GM08714 (cell line): ENCODE data around the gene RAPGEF1.
A peak's percentile ranks its signal among the peaks of the same experiment; 100 is the strongest.

ENCODE experiments used
- H3K4me3 ChIP-seq: fragments of 200-500 bp; sonication (Bioruptor generic); 2 replicates; pipeline ENCODE4 v1.5.1; 2014; ENCODE audit warnings: mild to moderate bottlenecking, low read length, inconsistent platforms
- ZNF274 ChIP-seq: IDR thresholded peaks from 2 replicates; pipeline ENCODE4 v1.6.1; 2012; ENCODE audit warnings: mild to moderate bottlenecking, low read depth, low read length

The RAPGEF1 gene

DNA sequence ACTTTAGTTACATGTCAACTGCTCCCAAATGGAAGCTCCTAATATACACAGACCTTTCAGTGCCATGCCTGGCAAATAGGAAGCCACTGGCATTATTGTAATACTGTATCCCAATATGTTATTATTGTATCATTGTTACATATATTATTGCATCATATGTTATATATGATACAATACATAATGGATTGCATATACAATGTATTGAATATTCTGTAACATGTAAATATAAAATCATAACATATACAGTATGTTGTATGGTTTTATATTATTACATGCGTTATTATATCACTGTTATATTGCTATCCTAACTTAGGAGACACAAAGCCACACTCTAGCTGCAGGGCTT is 38.5 kb downstream of the RAPGEF1 start:
- no peak overlapping the region for H3K4me3 ChIP-seq
- no peak for TF ChIP-seq ZNF274

DNA sequence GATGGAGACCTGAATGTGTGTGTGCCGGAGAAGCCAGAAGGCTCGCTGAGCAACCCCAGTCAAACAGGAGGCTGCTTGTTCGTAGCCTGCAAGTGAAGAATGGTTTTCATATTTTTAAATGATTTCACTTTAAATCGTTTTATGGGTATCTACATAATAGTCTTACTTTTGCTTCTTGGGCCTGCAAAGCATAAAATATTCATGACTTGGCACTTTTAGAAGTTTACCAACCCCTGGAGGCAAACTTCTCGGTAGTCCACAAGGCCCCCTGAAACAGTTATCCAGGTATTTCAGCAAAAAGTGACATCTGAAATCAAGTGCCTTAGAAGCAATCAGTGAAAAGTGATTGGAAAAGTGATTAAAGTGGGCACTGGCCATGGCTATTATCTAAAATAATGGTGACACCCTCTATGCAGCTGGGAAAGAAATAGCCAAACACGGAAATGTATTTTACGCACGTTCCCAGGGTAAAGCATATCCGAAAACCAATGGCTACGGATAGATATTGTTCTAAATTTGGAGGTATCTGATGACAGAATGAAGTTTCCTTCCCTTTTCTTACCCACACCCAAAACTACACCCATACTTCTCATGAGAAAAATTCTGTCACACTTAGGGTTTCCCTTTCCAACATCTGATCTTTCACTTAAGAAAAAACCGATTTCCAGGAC is 39.0 kb downstream of the RAPGEF1 start:
- no peak for TF ChIP-seq ZNF274
- no peak overlapping the region for H3K4me3 ChIP-seq

DNA sequence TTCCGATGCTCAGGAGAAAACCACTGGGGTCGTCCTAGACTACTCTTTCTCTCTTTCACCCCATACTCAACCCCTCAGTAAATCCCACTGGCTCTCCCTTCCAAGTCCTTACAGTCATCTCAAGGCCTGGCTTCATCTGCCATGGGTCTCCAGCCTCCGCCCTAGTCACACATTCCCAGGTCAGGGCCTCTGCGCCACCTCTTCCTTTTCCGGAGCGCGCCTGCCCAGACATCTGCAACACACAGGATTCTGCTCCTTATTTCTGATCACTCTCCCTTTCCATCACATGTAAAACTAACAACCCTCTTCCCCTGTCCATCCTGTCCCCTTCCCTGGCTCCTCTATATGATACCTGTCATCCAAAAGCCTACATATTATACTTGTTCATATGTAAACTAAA is 39.8 kb downstream of the RAPGEF1 start:
- H3K4me3 ChIP-seq, result no peak overlapping the region
- no peak for TF ChIP-seq ZNF274

DNA sequence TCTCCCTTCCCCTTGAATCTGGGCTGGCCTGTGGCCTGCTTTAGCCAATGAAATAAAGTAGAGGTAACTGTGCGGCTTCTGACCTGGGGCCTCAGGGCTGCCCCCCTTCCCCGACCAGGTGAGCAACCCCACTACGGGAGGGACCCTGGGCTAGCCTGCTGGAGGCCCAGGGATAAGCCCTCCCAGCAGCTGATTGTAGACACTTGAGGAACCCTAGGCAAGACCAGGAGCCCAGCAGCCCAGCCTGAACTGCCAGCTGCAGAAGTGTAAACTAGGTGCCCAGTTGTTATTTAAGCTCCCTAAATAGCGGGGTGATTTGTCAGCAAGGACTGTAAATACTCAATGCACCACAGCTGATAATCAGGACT is 41.3 kb downstream of the RAPGEF1 start:
- no peak for TF ChIP-seq ZNF274
- no peak overlapping the region for H3K4me3 ChIP-seq

DNA sequence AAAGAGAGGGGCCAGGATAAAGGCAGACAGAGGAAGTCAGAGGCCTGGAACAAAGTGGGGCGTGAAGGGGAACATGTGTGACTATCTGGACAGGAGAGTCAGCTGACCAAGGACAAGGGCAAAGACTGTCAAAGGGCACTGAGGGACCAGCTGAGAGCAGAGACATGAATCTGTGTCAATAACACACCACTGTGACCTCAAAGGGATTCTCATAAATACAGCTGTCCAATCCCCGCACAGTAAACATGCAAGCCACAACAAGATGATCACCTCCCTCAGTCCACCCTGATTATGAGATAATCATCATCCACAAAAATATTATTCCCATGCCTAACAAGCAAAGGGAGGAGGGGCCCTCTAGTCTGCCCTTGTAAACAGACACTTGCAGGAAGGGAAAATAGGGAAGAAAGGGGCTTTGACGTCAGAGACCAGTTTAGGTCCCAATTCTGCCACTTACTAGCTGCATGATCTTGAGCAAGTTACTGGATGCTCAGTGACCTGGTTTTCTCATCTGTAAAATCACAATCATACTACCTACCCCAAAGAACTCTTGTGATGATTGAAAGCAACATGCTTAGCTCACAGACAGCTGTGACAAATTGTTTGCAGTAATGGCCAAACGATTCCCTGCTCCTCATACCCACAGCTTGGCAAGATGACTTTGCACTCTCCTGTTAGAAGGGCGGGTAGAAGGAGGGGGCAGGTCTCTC is 41.8 kb downstream of the RAPGEF1 start:
- no peak overlapping the region for H3K4me3 ChIP-seq
- TF ChIP-seq ZNF274, result no peak

DNA sequence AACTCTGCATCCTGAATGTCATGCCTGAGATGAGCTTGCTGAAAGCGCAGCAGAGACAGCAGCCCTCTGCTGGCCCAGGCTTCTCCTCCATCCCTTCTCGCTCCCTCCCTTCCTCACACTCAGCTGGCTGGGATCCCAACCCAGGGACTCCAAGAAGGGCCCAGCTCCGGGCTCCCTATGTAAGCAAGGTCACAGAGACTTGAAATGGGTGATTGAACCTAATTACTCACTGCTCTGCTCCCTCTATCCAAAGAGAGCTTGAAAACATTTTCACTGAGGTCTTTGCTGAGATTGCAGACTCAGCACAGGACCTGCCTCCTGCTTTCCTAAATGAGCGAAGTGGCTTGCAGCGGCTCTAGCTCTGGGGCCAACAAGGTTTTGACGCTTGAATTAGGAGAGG is 42.8 kb downstream of the RAPGEF1 start:
- H3K4me3 ChIP-seq, result no peak overlapping the region
- no peak for TF ChIP-seq ZNF274

DNA sequence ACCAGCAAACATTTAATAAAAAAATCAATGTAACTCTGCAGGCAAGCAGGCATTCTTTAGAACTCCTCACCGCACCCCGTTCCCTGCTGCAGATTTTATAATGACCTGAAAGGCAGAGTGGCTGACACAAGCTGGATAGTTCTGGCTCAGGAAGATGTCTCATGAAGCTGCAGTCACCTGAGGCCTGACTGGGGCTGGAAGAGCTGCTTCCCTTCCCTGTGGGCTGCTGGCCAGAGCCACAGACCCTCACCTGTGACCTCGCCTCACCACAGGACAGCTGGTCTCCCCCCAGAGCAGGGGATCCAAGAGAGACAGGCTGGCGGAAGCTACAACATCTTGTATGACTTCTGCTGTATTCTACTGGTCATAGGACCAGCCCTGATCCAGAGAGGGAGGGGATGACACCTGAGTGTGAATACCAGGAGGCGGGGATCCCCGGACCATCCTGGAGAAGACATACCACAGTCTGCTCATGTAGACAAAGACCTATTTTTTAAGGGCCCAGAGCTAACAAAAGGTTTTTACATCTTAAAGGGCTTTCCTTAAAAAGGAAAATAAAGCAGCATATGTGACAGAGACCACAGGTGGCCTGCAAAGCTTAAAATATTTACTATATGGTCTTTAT is 43.9 kb downstream of the RAPGEF1 start:
- TF ChIP-seq ZNF274, result no peak
- H3K4me3 ChIP-seq, result no peak overlapping the region

DNA sequence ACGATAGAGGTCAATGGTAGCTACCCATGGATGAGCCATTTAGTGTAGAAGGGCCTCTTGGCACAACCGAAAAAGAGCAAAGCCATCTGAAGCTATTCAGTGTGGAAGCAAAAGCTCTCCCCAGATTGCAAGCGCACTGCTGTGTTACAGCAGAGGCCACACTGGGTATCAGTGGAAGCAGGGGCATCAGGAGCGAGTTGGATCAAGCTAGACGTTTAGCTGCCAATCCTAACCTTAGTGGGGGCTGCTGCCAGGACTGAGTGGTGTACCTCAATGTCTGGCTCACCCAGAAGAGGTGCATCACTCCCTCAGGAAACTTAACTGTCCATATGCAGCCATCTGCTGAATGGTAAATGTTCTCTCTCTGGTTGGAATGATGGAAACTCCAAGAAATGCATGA is 44.5 kb downstream of the RAPGEF1 start:
- no peak for TF ChIP-seq ZNF274
- no peak overlapping the region for H3K4me3 ChIP-seq

DNA sequence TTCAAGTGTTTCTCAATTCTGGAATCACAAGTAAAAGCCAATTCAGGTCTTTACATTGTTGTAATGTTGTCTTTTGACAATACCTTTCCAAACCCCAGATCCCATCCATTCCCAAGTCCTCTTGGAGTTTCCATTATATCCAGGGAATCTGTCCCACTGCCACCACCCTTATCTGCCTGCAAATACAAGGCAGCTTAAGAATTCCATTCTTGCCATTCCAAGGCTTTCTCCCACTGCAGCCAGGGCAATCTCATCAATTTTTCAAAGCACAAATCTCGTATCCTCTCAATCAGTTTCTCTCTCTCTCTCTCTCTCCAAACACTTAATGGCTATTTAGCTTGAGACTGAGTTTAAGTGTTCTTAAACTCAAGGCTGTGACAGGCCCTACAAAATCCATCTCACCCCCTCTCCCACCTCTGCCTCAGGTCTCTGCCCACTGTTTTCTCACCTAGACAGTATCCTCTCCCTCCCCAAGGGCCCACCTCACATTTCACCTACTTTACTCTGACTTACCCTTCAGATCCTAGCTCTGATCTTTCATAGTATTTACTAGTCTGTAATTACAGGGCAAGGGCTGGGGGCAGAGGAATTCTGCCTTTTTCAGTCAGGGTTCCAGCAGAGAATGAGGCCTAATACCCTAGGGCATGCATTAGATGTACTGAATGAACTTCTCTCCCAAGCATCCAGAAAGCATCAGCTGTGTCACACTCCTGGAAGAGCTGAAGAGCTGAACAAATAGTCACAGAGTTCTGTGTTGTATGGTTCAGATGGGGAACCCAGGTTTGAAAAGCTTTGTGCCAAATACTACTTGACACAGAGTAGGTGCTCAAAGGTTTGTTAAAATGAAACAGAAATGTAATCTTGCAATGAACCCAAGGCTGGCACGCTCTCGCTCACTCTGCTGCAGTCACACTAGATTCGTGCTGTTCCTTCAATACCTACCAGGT is 46.0 kb downstream of the RAPGEF1 start:
- no peak overlapping the region for H3K4me3 ChIP-seq
- no peak for TF ChIP-seq ZNF274

DNA sequence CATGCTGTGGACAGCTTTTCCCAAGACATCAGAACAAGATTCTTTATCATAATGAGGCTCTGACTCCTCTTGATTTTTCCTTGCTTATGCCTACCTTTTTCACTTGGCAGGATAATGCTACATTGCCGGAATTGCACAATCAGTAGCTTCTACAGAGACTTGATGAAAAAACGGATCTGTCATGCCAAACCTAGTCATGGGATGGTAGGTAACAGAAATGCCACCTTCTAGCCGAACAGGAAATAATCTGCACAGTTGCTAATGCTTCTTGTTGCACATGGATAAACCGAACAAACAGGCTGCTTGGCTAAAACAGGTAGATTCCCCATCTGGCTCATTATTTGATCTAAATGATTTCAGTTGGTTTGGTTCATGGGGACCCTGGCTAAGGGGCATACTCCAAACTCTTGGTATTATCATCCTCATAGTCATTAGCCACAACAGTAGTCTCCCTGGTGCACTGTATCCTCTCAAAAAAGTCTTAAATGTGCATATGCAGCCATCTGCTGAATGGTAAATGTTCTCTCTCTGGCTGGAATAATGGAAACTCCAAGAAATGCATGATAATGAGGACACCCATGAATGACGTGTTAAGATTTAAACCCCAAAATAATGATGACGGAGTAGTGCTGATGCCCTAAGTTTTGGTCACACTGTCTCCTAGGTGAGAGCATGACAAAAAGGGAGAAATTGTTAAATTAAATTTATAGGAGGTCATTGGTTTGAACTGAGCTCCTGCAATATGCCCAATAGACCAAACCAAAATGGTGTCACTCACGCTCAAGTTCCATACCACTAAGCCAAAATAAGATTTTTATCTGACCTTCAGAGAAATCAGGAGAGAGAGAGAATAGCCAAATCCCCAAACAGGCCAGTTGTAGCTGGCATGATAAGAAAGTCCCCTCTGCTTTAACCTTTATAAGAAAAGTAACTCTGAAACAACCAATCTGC is 47.0 kb downstream of the RAPGEF1 start:
- no peak for TF ChIP-seq ZNF274
- no peak overlapping the region for H3K4me3 ChIP-seq

DNA sequence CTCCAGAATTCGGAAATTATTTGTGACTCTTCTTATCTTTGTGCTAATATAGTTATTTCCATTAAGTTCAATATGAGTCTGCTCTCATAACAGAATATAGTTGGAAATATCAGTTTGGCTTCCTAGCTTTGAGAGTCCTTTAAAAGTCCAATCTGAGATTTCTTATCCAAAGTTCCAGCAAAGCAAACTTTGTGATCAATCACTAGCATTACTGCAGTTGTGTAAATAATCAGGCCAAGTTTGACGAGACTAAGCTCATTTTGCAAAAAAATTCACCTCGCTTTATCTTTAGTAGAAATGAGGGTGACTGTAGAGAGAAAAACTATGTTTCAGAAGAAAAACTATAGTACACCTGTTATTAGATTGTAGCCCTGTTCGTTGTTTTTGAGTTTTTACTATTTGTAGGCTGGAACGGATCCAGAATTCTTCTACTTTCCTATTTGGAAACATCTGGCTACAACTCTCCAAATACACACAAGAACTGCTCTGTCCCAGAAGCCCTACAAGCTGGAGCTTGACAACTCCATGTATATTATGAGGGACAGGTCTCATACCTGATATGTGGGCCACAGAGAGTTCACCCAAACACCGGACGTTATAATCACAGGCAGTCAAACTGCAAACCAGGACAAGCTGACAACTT is 47.8 kb downstream of the RAPGEF1 start:
- TF ChIP-seq ZNF274, result no peak
- no peak overlapping the region for H3K4me3 ChIP-seq

DNA sequence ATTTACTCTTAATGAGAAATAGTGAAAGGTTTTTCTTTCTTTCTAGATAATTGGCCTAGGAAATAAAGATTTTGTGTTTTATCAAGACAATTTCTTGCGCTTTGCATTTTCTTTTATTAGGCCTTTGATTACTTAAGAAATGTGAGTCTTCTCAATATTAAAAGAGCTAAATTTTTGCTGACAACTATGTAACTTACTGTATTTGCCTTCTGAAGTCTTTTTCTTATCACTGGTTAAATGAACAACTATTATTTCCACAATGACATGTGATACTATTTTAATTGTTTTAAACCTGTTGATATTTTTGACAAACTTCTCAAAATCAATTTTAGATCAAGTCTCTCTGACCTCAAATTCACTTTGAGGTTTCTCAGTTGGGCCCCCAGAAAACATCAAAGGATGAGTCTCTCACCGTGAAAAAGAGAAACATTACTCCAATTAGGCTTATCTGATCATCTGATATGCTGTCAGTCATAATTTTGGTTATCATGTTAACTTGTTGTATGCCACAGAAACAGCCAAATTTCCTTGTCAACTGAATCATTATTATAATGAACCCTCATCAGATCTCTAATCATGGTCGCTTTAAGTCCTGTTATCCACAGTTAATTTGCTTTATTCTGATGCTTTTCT is 48.8 kb downstream of the RAPGEF1 start:
- TF ChIP-seq ZNF274, result no peak
- H3K4me3 ChIP-seq, result no peak overlapping the region

DNA sequence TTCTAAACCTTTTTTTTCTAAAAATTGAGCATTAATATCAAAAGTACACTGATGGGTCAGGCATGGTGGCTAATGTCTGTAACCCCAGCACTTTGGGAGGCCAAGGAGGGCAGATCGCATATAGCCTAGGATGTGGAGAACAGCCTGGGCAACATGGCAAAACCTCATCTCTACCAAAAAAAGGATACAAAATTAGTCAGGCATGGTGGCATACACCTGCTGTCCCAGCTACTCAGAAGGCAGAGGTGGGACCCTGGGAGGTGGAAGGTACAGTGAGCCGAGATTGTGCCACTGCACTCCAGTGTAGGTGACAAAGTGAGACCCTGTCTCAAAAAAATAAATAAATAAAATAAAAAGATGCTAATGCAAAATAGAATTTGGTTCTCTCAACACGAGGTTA is 49.4 kb downstream of the RAPGEF1 start:
- TF ChIP-seq ZNF274, result no peak
- H3K4me3 ChIP-seq, result peak overlapping the region; percentile 20; the same call in 1 of the 2 replicates
